ENCODE data around the gene ZBTB7C.

Gene ZBTB7C

DNA sequence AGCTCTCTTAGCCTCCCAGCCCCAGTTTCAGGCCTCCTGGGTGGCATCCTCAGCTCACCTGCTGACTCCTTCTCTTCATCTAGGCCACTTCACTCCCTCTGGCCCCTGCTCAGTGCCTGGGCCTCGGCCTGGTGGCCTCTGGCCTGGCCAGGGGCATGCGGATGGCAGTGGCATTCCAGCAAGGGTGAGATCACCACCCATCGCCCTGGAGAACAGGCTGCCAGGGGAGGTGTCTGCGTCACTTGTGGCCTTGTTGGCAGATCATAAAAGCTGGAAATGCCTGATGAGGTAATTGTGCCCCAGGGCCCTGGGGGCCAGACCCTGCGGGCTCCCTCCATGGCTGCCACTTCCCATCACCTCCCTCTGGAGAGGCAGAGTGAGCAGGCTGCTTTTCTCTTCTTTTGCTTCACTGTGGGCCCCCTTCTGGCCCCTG is 406.2 kb downstream of the ZBTB7C start:
- in situ Hi-C loops (cut with MboI; ENCODE audit: low sequenced_read_pairs, unreplicated experiment), result no loop called here
- TF ChIP-seq, protein P1, sequence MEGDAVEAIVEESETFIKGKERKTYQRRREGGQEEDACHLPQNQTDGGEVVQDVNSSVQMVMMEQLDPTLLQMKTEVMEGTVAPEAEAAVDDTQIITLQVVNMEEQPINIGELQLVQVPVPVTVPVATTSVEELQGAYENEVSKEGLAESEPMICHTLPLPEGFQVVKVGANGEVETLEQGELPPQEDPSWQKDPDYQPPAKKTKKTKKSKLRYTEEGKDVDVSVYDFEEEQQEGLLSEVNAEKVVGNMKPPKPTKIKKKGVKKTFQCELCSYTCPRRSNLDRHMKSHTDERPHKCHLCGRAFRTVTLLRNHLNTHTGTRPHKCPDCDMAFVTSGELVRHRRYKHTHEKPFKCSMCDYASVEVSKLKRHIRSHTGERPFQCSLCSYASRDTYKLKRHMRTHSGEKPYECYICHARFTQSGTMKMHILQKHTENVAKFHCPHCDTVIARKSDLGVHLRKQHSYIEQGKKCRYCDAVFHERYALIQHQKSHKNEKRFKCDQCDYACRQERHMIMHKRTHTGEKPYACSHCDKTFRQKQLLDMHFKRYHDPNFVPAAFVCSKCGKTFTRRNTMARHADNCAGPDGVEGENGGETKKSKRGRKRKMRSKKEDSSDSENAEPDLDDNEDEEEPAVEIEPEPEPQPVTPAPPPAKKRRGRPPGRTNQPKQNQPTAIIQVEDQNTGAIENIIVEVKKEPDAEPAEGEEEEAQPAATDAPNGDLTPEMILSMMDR (IDR thresholded peaks at IDR 0.05; ENCODE audit: borderline replicate concordance, control extremely low read depth, extremely low read depth, insufficient read depth, missing control alignments), result no peak
- no peak for DNase-seq (ENCODE audit: low spot score)

DNA sequence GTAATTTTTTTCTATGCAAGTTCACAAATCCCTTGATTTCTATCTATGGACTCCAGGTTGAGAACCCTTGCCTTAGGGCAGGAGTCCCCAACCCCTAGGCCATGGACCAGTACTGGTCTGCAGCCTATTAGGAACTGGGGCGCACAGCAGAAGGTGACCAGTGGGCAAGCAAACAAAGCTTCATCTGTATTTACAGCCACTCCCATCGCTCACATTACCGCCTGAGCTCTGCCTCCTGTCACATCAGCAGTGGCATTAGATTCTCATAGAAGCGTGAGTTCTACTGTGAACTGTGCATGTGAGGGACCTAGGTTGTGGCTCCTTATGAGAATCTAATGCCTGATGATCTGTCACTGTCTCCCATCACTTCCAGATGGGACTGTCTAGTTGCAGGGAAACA is 408.5 kb downstream of the ZBTB7C start:
- TF ChIP-seq, protein P1 (IDR thresholded peaks at IDR 0.05; ENCODE audit: borderline replicate concordance, control extremely low read depth, extremely low read depth, insufficient read depth, missing control alignments), result no peak
- no peak for DNase-seq (ENCODE audit: low spot score)
- in situ Hi-C loops (cut with MboI; ENCODE audit: low sequenced_read_pairs, unreplicated experiment), result no loop called here

DNA sequence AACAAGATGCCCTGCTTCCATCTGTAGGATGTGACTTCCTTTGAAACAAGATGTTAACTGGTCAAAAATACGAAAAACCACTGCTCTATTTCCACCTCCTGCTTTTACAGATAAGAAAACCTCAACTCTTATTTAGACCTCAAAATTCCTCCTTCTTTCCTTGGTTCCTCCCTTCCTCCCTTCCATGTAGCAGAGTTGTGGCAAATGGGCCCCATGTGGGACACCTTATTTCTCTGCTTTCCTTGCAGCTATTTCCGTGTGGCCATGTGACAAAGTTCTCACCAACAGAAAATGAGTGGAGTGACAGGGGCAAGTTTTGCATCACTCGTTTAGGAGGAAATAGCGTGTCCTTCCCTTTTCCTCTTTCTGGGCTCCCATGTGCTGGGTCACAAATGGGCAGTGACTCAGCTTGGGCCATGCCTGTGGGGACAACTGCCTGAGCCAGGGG is 409.4 kb downstream of the ZBTB7C start:
- TF ChIP-seq, protein P1 (IDR thresholded peaks at IDR 0.05; ENCODE audit: borderline replicate concordance, control extremely low read depth, extremely low read depth, insufficient read depth, missing control alignments), result no peak
- in situ Hi-C loops (cut with MboI; ENCODE audit: low sequenced_read_pairs, unreplicated experiment), result no loop called here
- DNase-seq (ENCODE audit: low spot score), result no peak

DNA sequence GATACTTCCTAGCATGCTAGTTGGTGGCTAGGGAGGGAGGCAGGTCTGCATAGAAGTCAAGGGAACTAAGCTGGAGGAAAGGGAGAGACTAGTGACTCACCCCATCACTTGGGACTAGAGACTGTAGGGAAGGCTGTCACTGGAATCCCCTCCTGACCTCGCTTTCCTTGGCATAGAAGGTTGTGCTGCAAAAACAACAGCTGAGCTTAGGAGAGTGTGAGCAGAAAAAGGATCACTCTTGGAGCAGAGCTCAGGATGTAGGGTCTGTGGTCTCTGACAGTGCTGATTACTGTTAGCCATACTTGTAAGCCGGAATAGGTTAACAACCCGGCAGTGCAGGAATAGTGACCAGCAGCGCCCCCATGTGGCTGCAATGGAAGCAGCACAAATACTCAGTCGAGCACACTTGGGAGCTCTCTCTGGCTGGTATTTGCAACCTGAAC is 411.8 kb downstream of the ZBTB7C start:
- no peak for DNase-seq (ENCODE audit: low spot score)
- in situ Hi-C loops (cut with MboI; ENCODE audit: low sequenced_read_pairs, unreplicated experiment), result no loop called here
- TF ChIP-seq, protein P1 (IDR thresholded peaks at IDR 0.05; ENCODE audit: borderline replicate concordance, control extremely low read depth, extremely low read depth, insufficient read depth, missing control alignments), result no peak

DNA sequence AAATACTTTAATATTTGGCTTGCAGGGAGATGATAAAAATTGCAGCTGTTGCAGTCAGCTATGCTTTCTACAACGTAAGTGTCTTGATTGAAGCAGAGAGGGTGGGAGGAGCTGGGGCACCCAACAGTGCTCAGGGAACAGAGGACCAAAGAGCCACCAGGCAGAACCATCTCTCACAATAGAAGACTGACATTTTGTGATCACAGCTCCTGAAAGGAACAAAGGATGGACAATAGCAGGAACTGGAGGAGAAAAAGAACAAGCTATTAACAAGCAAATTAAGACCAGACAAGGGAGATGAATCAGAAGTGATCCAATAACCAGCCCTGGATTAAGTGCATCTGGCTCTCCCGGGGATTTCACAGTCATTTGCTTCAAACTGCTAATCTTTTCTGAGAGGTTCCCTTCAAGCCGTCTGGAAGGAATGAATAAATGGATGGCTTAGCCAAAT is 413.1 kb downstream of the ZBTB7C start:
- no peak for DNase-seq (ENCODE audit: low spot score)
- TF ChIP-seq, protein P1 (IDR thresholded peaks at IDR 0.05; ENCODE audit: borderline replicate concordance, control extremely low read depth, extremely low read depth, insufficient read depth, missing control alignments), result no peak
- in situ Hi-C loops (cut with MboI; ENCODE audit: low sequenced_read_pairs, unreplicated experiment), result no loop called here

DNA sequence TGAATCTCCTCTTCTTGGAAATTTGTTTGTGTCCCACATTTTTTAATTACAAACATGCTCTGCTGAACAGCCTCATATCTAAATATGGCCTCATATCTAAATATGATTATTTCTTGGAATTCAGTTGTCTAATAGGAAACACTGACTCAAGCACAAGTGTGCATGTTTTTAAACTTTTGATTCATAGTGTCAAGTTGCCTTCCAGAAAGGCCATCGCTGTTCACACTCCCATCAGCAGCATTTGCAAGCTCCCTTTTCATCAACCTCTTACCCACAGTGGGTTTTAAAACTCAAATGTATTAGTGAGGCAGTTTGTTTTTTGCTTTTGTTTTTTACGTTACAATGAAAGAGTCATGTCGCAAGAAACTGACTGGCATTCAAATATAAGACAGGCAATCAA is 413.5 kb downstream of the ZBTB7C start:
- in situ Hi-C loops (cut with MboI; ENCODE audit: low sequenced_read_pairs, unreplicated experiment), result no loop called here

More for the DNA sequence above, 413.5 kb downstream of the ZBTB7C start:
- TF ChIP-seq, protein P1 (IDR thresholded peaks at IDR 0.05; ENCODE audit: borderline replicate concordance, control extremely low read depth, extremely low read depth, insufficient read depth, missing control alignments), result no peak
- no peak for DNase-seq (ENCODE audit: low spot score)
